ENCODE measurements around the gene KCNB1. TPM values are rescaled to one million over a fixed set of nuclear protein-coding genes. Genes with fewer than 3 reads are reported as not detected.

Gene KCNB1
- total RNA-seq, 1 experiment from 2014 or later, result 0.68 TPM

GRCh38 chr20:49393803-49394202, 88.7 kb downstream of the KCNB1 start:
- DNase-seq, result no peak
- no peak overlapping the region for H3K23ac ChIP-seq (ENCODE audit: insufficient read length, low read depth, low read length)

More at GRCh38 chr20:49393803-49394202, 88.7 kb downstream of the KCNB1 start:
- Histone ChIP-seq H2AFZ (ENCODE audit: low read length) (no peak overlapping the region), H3K56ac (ENCODE audit: insufficient read length, low read depth, low read length) (no peak overlapping the region), H2BK12ac (ENCODE audit: insufficient read length, low read depth, low read length) (no peak overlapping the region), H2BK15ac (ENCODE audit: low read depth, low read length) (no peak overlapping the region), H3K27ac (ENCODE audit: insufficient read length, low read depth, low read length) (no peak overlapping the region), H3K27me3 (ENCODE audit: insufficient read depth, low read length) (no peaks in the 10 kb centered on the region), H3K9me3 (ENCODE audit: control insufficient read depth, low read depth, low read length) (no peaks in the 10 kb centered on the region), H3K9ac (ENCODE audit: extremely low read depth, insufficient read length, low read length) (no peak overlapping the region), H2BK120ac (ENCODE audit: low read depth, low read length, poor library complexity, severe bottlenecking) (no peak overlapping the region), H4K20me1 (ENCODE audit: control insufficient read depth, insufficient read depth, insufficient read length) (no peaks in the 10 kb centered on the region), H3K79me1 (ENCODE audit: insufficient read depth, low read depth, low read length, poor library complexity, severe bottlenecking) (no peaks in the 10 kb centered on the region), H3K4me1 (ENCODE audit: insufficient read depth, low read length) (no peaks in the 10 kb centered on the region), H3K18ac (ENCODE audit: insufficient read length, low read depth, low read length) (no peak overlapping the region), H3K4ac (ENCODE audit: low read depth, low read length) (no peak overlapping the region), H4K5ac (ENCODE audit: insufficient read length, low read depth, low read length) (no peak overlapping the region), H3K79me2 (ENCODE audit: insufficient read depth, low read length) (no peaks in the 10 kb centered on the region), H2BK5ac (ENCODE audit: insufficient read length, low read length) (no peak overlapping the region), H3K23me2 (ENCODE audit: insufficient read length, low read depth, low read length, poor library complexity, severe bottlenecking) (no peaks in the 10 kb centered on the region), H2AK5ac (ENCODE audit: insufficient read length, low read length) (no peak overlapping the region), H3K14ac (ENCODE audit: insufficient read depth, low read length) (no peak overlapping the region), H4K91ac (ENCODE audit: insufficient read length, low read depth, low read length) (no peak overlapping the region), H3K4me2 (ENCODE audit: insufficient read depth, insufficient read length, low read length) (no peak overlapping the region), H3T11ph (ENCODE audit: low read length) (no peak overlapping the region), H2BK20ac (ENCODE audit: low read depth, low read length, poor library complexity, severe bottlenecking) (no peak overlapping the region), H4K8ac (replicated peaks; ENCODE audit: insufficient read length, low read depth, low read length) (no peak overlapping the region)
- TF ChIP-seq, protein P1, sequence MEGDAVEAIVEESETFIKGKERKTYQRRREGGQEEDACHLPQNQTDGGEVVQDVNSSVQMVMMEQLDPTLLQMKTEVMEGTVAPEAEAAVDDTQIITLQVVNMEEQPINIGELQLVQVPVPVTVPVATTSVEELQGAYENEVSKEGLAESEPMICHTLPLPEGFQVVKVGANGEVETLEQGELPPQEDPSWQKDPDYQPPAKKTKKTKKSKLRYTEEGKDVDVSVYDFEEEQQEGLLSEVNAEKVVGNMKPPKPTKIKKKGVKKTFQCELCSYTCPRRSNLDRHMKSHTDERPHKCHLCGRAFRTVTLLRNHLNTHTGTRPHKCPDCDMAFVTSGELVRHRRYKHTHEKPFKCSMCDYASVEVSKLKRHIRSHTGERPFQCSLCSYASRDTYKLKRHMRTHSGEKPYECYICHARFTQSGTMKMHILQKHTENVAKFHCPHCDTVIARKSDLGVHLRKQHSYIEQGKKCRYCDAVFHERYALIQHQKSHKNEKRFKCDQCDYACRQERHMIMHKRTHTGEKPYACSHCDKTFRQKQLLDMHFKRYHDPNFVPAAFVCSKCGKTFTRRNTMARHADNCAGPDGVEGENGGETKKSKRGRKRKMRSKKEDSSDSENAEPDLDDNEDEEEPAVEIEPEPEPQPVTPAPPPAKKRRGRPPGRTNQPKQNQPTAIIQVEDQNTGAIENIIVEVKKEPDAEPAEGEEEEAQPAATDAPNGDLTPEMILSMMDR (conservative IDR thresholded peaks at IDR 0.05), result no peak
- Mint-ChIP-seq H3K4me1 (peaks cover 0 to 9% of the 10 kb centered on the region in 2 experiments; a peak in 2 of 4 replicates), H3K4me3 (no peak overlapping the region), H3K36me3 (ENCODE audit: insufficient read depth in 1 of 3, low read depth in 3 of 3) (no peaks in the 10 kb centered on the region), H3K9me3 (no peaks in the 10 kb centered on the region), H3K27ac (no peak overlapping the region), H3K27me3 (ENCODE audit: low read depth) (peaks cover 8% of the 10 kb centered on the region)
- WGBS (ENCODE audit: extremely low coverage, insufficient read length, low lambda C conversion rate), result no CpG with 5 or more reads among the region's 1 CpG

Measured in H9 (cell line).